Measurements from ENCODE around the gene ACOX2.

DNA sequence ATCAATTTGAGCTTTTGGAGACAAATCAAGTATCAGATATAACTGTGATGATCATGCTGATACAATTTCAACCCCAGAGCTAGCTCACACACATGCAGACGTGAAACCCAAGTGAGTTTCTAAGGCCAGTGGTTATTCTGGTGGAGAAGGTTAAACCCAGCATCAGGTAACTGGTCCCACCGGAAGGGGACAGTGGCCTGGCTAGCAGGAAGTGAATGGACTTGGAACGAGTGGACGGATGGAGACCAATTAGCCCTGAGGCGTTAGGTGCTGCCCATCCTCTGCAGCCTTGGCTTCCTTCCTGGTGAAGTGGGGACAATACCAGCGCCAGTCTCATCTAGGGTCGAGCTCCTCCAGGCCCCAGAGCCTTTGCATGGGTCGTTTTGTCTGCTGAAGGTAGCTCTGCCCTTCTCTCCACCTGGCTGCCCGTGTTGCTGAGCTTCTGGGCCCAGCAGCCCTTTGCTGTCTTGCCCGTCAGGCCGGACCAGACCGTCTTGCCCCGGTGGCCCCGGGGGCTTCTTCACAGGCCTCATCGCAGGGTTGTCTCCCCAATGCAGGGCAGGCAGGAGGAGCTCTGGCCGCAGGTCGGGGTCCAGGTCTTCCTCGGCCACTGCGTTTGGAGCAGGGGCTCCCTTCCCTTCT, 46.0 kb downstream of the ACOX2 start:
- TF ChIP-seq CTCF (IDR thresholded peaks at IDR 0.05; ENCODE audit: low read depth, low read length) (no peak), EZH2phosphoT487 (IDR thresholded peaks at IDR 0.05; ENCODE audit: low read depth) (no peak)

All from OCI-LY3 (cell line).